WI38 (cell line): ENCODE data around the gene DRG1.

ENCODE experiments used
- H3K4me3 ChIP-seq: 2 replicates; pipeline ENCODE4 v1.5.1; 2011; ENCODE audit warnings: low read depth, mild to moderate bottlenecking, control low read depth, low read length
- CTCF ChIP-seq: IDR thresholded peaks from 2 replicates; pipeline ENCODE4 v1.5.1; 2012; ENCODE audit warnings: low read depth, mild to moderate bottlenecking, control low read depth, low read length

The DRG1 gene, protein sequence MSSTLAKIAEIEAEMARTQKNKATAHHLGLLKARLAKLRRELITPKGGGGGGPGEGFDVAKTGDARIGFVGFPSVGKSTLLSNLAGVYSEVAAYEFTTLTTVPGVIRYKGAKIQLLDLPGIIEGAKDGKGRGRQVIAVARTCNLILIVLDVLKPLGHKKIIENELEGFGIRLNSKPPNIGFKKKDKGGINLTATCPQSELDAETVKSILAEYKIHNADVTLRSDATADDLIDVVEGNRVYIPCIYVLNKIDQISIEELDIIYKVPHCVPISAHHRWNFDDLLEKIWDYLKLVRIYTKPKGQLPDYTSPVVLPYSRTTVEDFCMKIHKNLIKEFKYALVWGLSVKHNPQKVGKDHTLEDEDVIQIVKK

GRCh38 chr22:31399211-31400022 is at the start of gene DRG1:
TSS of gene DRG1 (plus strand) at chr22:31399604. CDS start at chr22:31399684, 80 bp downstream.
- peak within 1 kb of the TSS; percentile 98 for H3K4me3 ChIP-seq
- TF ChIP-seq CTCF, result no peak

GRCh38 chr22:31349960-31350359 is 49.4 kb upstream of the DRG1 start:
- no peak overlapping the region for H3K4me3 ChIP-seq
- no peak for TF ChIP-seq CTCF

DNA sequence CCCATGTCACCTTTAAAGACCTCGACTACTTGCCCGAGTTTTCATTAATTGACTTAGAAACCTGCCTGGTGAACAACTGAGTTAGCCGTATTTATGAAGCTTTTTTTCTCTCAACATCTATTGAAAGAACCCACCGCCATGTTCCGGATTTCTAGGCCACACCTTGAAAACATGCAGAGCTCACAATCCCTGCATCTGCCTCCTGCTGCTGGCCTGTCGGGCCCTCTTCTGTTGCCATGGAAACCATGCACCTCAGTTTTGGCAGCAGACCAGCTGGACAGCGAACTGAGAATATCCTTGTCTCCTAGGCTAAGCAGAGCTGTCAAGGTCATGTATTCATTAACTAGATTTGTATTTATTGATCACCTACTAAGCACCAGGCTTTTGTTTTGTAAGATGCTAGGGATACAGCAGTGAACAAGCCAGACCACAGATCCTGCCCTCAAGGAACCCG is 49.0 kb upstream of the DRG1 start:
- no peak overlapping the region for H3K4me3 ChIP-seq
- TF ChIP-seq CTCF, result no peak

DNA sequence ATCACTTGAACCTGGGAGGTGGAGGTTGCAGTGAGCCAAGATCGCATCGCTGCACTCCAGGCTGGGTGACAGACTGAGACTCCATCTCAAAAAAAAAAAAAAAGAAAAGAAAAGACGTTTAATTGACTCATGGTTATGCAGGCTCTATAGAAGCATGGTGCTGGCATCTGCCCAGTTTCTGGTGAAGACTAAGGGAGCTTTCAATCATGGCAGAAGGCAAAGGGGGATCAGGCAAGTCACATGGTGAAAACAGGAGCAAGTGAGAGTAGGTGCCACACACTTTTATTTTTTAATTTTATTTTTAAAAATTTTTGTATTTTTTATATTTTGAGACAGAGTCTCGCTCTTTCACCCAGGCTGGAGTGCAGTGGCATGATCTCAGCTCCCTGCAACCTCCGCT is 44.9 kb upstream of the DRG1 start:
- H3K4me3 ChIP-seq, result no peak overlapping the region
- no peak for TF ChIP-seq CTCF

GRCh38 chr22:31360029-31360428 is 39.4 kb upstream of the DRG1 start:
- H3K4me3 ChIP-seq, result no peak overlapping the region
- TF ChIP-seq CTCF, result no peak

- H3K4me3 ChIP-seq, result no peak overlapping the region
- TF ChIP-seq CTCF, result no peak
Observed at GRCh38 chr22:31361743-31362142, 37.7 kb upstream of the DRG1 start.

DNA sequence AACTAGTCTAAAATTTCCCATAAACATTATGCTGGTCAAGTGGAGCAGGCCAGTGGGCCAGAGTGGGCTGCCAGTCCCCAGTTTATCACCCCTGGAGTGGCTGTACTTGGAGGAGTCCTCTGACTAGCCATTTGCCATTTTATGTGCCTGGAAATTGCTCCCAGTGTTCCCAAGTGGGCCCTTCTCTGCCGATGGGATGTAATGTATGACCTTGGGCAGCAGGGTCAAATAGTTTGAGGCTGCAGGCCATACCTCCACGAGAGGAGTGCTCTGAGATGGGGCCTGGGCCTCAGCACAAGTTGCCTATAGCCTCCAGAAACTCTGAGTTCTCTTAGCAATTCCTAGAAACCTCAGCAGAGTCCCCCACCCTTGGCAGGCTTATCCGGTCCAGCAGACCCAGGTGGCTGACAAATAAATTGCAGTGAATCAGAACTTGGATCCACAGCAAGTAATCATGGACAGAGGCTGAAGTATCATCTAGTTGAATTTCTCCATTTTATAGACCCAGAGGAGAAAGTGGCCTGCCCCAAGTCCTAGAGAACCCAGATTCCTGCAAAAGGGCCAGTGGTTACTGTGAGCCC is 35.4 kb upstream of the DRG1 start:
- no peak for TF ChIP-seq CTCF

More for the DNA sequence above, 35.4 kb upstream of the DRG1 start:
- H3K4me3 ChIP-seq, result no peak overlapping the region
